Transverse colon (tissue), 4 donors: Measurements from ENCODE around the gene ZNF827. TPM values are rescaled to one million over a fixed set of nuclear protein-coding genes. Genes with fewer than 3 reads are reported as not detected.
A peak's percentile ranks its signal among the peaks of the same experiment; 100 is the strongest.

Experiments used
- DNase-seq: peaks from one replicate; pipeline ENCODE4 v3.0.0-alpha.2; 2019
- H3K27ac ChIP-seq, 4 donors: fragments of 200-600 bp; sonication (generic); 2 replicates each; pipeline ENCODE4 v1.5.1; 2016 to 2018; ENCODE audit warnings: inconsistent platforms in 4 of 4
- H3K27me3 ChIP-seq: fragments of 200-600 bp; sonication (generic); 2 replicates; pipeline ENCODE4 v1.5.1; 2017; ENCODE audit warnings: inconsistent platforms
- H3K36me3 ChIP-seq, 4 donors: fragments of 200-600 bp; sonication (generic); 2 replicates each; pipeline ENCODE4 v1.5.1; 2017 to 2019; ENCODE audit warnings: inconsistent platforms in 4 of 4
- H3K4me1 ChIP-seq, 4 donors: fragments of 200-600 bp; sonication (generic); 2 replicates each; pipeline ENCODE4 v1.5.1; 2017 to 2020; ENCODE audit warnings: inconsistent platforms in 4 of 4
- H3K4me3 ChIP-seq, 4 donors: fragments of 200-600 bp; sonication (generic); 1 replicate in 1 of 4; 2 replicates in 3 of 4; pipeline versions ENCODE4 v1.5.1 to v1.6.1; 2017 to 2019; ENCODE audit warnings: inconsistent platforms in 4 of 4
- H3K9me3 ChIP-seq, 2 donors: fragments of 200-600 bp; sonication (generic); 2 replicates each; pipeline ENCODE4 v1.5.1; 2017 to 2019; ENCODE audit warnings: inconsistent platforms in 2 of 2
- CTCF ChIP-seq, 5 experiments: fragments of 200-600 bp in 3 of 5; fragments of 450-650 bp in 2 of 5; sonication (generic) in 3 of 5; IDR thresholded peaks; 1 replicate in 2 of 5; 2 replicates in 3 of 5; pipeline ENCODE4 v1.5.1; 2016 to 2017; ENCODE audit warnings: antibody characterized with exemption in 5 of 5, inconsistent platforms in 3 of 5, mild to moderate bottlenecking in 2 of 5, moderate library complexity in 1 of 5
- EP300 ChIP-seq: sonication (generic); formaldehyde crosslinking; IDR thresholded peaks from one replicate; pipeline ENCODE4 v1.6.1; 2017; ENCODE audit warnings: antibody characterized with exemption, low read depth
- POLR2A ChIP-seq: fragments of 450-650 bp; IDR thresholded peaks from one replicate; pipeline ENCODE4 v1.6.1; 2016; ENCODE audit warnings: antibody characterized with exemption, mild to moderate bottlenecking, moderate library complexity
- POLR2AphosphoS5 ChIP-seq, 3 donors: sonication (generic); formaldehyde crosslinking; IDR thresholded peaks; one replicate each; pipeline ENCODE4 v1.6.1; 2016; ENCODE audit warnings: antibody characterized with exemption in 3 of 3
- WGBS, 2 donors: methylation state at CpG; one replicate each; pipeline ENCODE4 v1.1.5; 2018; ENCODE audit warnings: low coverage in 1 of 2; 5-methylcytosine and 5-hydroxymethylcytosine counted together
- in situ Hi-C, 4 donors: fragments of 200-750 bp; cut with MboI; loops; one replicate each; pipeline versions ENCODE4 v1.15.0 to v1.15.1; 2017; ENCODE audit warnings: low sequenced_read_pairs in 3 of 4, low pct_ligation_motif_present in 1 of 4, low pct_unique_long_range_greater_than_20kb in 1 of 4
- intact Hi-C: fragments of 100-400 bp; cut with DNase I; formaldehyde crosslinking; loops from one replicate; pipeline ENCODE4 v1.15.1; 2023; ENCODE audit warnings: low total_unique reads
- total RNA-seq, 4 donors: library from RNA; depleted of rRNA; stranded (reverse); fragments of >200 nt; gene quantifications; one replicate each; pipeline ENCODE4 v1.1.0, GENCODE V29; 2016

Gene ZNF827
- total RNA-seq, 4 donors from 2014 or later = 22.5 to 61.3 (median 29.2) TPM

- TF ChIP-seq EP300 (no peak), CTCF (IDR thresholded peaks at IDR 0.05) (no peak), POLR2AphosphoS5 (IDR thresholded peaks at IDR 0.05) (no peak), POLR2A (no peak)
- Histone ChIP-seq H3K4me1 (peaks cover 0 to 11% (median 3%) of the 10 kb centered on the region in 4 donors), H3K4me3 (no peak overlapping the region), H3K27me3 (no peaks in the 10 kb centered on the region), H3K36me3 (no peaks in the 10 kb centered on the region), H3K9me3 (no peaks in the 10 kb centered on the region), H3K27ac (peak overlapping the region in 2 of 4 donors; percentile 45)
- DNase-seq = no peak
- in situ Hi-C loops (no loop called here), intact Hi-C loops (no loop called here)
- 73 to 90% methylated on average over 2 to 9 of the region's 9 CpGs for WGBS, 2 donors
Observed at GRCh38 chr4:145870155-145871020, 68.2 kb downstream of the ZNF827 start.

GRCh38 chr4:145868637-145869409, 69.8 kb downstream of the ZNF827 start:
- Histone ChIP-seq H3K27ac (no peak overlapping the region), H3K4me3 (no peak overlapping the region), H3K36me3 (no peaks in the 10 kb centered on the region), H3K4me1 (peaks cover 0 to 11% (median 3%) of the 10 kb centered on the region in 4 donors), H3K27me3 (no peaks in the 10 kb centered on the region), H3K9me3 (no peaks in the 10 kb centered on the region)
- no peak for TF ChIP-seq POLR2AphosphoS5 (IDR thresholded peaks at IDR 0.05)
- 46 to 47% methylated on average over 1 of the region's 1 CpG for WGBS, 2 donors
- intact Hi-C loops = no loop called here
- in situ Hi-C loops = no loop called here
- DNase-seq = no peak

- intact Hi-C loops (no loop called here), in situ Hi-C loops (no loop called here)
- H3K36me3 ChIP-seq = no peaks in the 10 kb centered on the region
- no peak overlapping the region for H3K27ac ChIP-seq
- no peak for TF ChIP-seq CTCF (IDR thresholded peaks at IDR 0.05)
- H3K27me3 ChIP-seq = no peaks in the 10 kb centered on the region
- H3K4me3 ChIP-seq = no peak overlapping the region
- H3K4me1 ChIP-seq = peaks cover 0 to 11% (median 3%) of the 10 kb centered on the region in 4 donors
- DNase-seq = no peak
- no peaks in the 10 kb centered on the region for H3K9me3 ChIP-seq
Observed at GRCh38 chr4:145867406-145867805, 71.2 kb downstream of the ZNF827 start.

- intact Hi-C loops (no loop called here), in situ Hi-C loops (no loop called here)
- Histone ChIP-seq H3K9me3 (no peaks in the 10 kb centered on the region), H3K27ac (no peak overlapping the region), H3K36me3 (no peaks in the 10 kb centered on the region), H3K4me3 (no peak overlapping the region), H3K27me3 (no peaks in the 10 kb centered on the region), H3K4me1 (peaks cover 0 to 11% (median 3%) of the 10 kb centered on the region in 4 donors)
- WGBS, 2 donors = 62 to 86% methylated on average over 4 of the region's 4 CpGs
- TF ChIP-seq CTCF (IDR thresholded peaks at IDR 0.05) (no peak), EP300 (no peak), POLR2AphosphoS5 (IDR thresholded peaks at IDR 0.05) (no peak)
- no peak for DNase-seq
Observed at GRCh38 chr4:145866991-145867390, 71.6 kb downstream of the ZNF827 start.
